Central memory CD8-positive, alpha-beta T cell (primary cell): ENCODE data around the gene INTS14.

Experiments
- ATAC-seq: fragments of 150-1000 bp; cut with Tn5 transposase; replicated peaks from 2 replicates; pipeline ENCODE4 v1.10.0; 2022; ENCODE audit warnings: mild to moderate bottlenecking, moderate FRiP score, moderate number of reproducible peaks; ENCODE audit not compliant: poor library complexity, severe bottlenecking; ENCODE audit errors: extremely low read depth
- DNase-seq, 2 donors: peaks; one replicate each; pipeline ENCODE4 v3.0.0; 2021; ENCODE audit warnings: low spot score in 2 of 2
- H3K27ac Mint-ChIP-seq: one replicate; pipeline ENCODE4 v1.8.0; 2022; ENCODE audit warnings: low read depth, mild to moderate bottlenecking, moderate library complexity, mixed read lengths
- H3K27me3 Mint-ChIP-seq: one replicate; pipeline ENCODE4 v1.8.0; 2022; ENCODE audit warnings: mixed read lengths
- H3K36me3 Mint-ChIP-seq: one replicate; pipeline ENCODE4 v1.8.0; 2022; ENCODE audit warnings: mild to moderate bottlenecking, moderate library complexity, mixed read lengths; ENCODE audit not compliant: insufficient read depth
- H3K4me1 Mint-ChIP-seq: one replicate; pipeline ENCODE4 v1.8.0; 2022; ENCODE audit warnings: mixed read lengths
- H3K4me3 Mint-ChIP-seq: one replicate; pipeline ENCODE4 v1.8.0; 2022; ENCODE audit warnings: mild to moderate bottlenecking, moderate library complexity, mixed read lengths
- H3K9me3 Mint-ChIP-seq: one replicate; pipeline ENCODE4 v1.8.0; 2022; ENCODE audit warnings: mixed read lengths

INTS14 gene

DNA sequence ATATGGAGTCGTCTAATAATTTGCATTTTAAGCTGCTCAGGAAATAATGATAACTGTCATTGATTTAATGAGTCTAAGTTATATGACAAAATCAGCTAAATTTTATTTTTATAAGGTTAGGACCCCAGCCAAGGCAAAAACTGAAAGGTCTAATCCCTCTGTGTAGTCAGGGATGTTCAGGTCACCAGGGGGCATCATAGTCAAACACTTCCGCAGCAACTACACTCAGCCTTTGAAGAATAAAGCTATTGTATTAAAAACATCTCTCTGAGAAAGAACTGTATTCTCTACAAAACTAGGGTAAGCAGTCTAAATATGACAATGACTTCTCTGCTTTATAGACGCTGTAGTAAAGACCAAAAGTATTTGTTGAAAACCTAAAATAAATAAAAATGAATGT is 15.0 kb downstream of the INTS14 start:
- H3K27me3 Mint-ChIP-seq, result no peaks in the 10 kb centered on the region
- H3K4me1 Mint-ChIP-seq, result no peaks in the 10 kb centered on the region
- H3K27ac Mint-ChIP-seq, result no peak overlapping the region
- DNase-seq (no peak), ATAC-seq (peak; percentile 40)
- H3K36me3 Mint-ChIP-seq, result peaks cover 56% of the 10 kb centered on the region
- no peaks in the 10 kb centered on the region for H3K9me3 Mint-ChIP-seq
- H3K4me3 Mint-ChIP-seq, result no peak overlapping the region

DNA sequence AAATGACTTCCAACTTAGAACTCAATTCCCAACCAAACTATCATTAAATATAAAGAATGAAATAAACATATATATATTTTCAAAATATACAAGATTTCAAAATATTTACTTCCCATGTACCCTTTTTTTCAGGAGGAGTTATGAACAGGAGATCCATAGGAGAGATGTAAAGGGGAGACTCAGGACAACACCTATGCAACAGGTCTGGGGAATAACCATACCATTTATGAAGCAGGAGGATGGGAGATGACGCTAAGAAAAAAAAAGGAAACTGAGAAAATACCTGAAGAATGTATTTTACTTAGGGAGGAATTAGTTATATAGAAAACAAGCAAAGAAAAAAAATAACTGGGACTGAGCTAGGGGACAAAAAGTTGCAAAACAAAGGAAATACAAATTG is 23.8 kb downstream of the INTS14 start:
- no peak for ATAC-seq
- Mint-ChIP-seq H3K27me3 (no peaks in the 10 kb centered on the region), H3K4me1 (peaks cover 42% of the 10 kb centered on the region), H3K36me3 (peaks cover 47% of the 10 kb centered on the region), H3K27ac (peak overlapping the region; percentile 17), H3K4me3 (no peak overlapping the region), H3K9me3 (no peaks in the 10 kb centered on the region)
- DNase-seq, result no peak

DNA sequence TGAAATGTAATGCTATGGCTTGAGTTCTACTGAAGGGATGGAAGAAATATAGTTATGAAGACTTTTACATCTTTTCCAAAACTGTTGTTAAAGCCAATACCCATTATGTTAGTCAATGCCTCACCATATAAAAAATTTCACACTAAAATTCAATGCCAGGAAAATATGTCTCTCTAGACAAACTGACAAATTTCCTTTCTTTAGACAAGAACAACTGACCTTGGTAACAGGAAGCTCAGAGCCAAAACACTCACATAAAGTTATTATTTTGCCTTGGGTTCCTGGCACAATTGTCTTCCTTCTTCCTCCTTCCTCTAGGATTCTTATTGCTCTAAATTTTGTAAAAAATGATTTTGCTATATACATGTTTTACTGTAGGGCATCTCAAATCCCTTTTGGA is 26.7 kb downstream of the INTS14 start:
- H3K9me3 Mint-ChIP-seq, result no peaks in the 10 kb centered on the region
- no peak for ATAC-seq
- peaks cover 39% of the 10 kb centered on the region for H3K4me1 Mint-ChIP-seq
- peak overlapping the region; percentile 81 for H3K27ac Mint-ChIP-seq
- peak overlapping the region; percentile 47 for H3K4me3 Mint-ChIP-seq
- peaks cover 43% of the 10 kb centered on the region for H3K36me3 Mint-ChIP-seq
- H3K27me3 Mint-ChIP-seq, result no peaks in the 10 kb centered on the region
- DNase-seq, result no peak

DNA sequence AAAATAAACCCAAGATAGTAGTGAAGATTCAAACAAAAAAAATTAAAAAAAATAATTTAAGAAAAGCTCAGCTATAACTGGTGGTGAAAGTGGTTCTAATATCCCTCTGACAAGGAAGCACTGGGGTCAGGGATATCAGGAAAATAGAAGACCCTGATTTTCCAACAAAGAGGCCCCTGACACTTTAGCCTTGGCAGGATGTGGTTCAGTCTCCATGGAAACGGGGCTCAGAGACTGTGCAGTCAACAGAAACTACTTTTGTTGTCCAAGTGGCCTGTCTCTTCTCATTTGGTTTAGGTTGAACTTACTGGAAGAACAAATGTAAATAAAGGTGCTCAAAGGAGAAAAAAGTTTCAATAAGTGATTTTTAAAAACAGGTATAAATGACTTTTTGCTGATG is 27.2 kb downstream of the INTS14 start:
- peak overlapping the region; percentile 81 for H3K27ac Mint-ChIP-seq
- H3K4me1 Mint-ChIP-seq, result peaks cover 39% of the 10 kb centered on the region
- H3K27me3 Mint-ChIP-seq, result no peaks in the 10 kb centered on the region
- H3K4me3 Mint-ChIP-seq, result peak overlapping the region; percentile 47
- peaks cover 44% of the 10 kb centered on the region for H3K36me3 Mint-ChIP-seq
- ATAC-seq (peak; percentile 97), DNase-seq (peak in 1 of 2 donors; percentile 42)
- H3K9me3 Mint-ChIP-seq, result no peaks in the 10 kb centered on the region

DNA sequence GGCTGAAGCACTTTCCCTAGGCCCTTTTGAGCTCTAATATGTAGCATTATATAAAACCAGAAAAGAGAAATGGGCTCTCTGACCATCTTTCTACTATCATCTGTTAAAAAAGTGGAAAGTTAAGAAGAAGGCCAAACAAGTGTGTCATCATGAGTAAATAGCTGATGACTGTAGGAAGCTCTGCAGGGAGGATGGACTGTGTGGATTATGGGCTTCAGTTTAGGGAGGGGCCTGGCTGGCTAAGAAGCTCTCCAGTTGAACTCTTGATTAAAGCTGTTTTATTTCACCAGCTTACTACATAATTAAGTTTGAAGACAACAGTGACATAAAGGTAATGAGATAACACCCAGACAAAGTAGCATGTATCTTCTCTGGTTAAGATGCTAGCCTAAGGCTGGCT is 30.6 kb downstream of the INTS14 start:
- no peak for ATAC-seq
- Mint-ChIP-seq H3K27me3 (no peaks in the 10 kb centered on the region), H3K36me3 (peaks cover 45% of the 10 kb centered on the region), H3K9me3 (no peaks in the 10 kb centered on the region), H3K27ac (peak overlapping the region; percentile 59), H3K4me1 (peaks cover 28% of the 10 kb centered on the region), H3K4me3 (no peak overlapping the region)
- no peak for DNase-seq

DNA sequence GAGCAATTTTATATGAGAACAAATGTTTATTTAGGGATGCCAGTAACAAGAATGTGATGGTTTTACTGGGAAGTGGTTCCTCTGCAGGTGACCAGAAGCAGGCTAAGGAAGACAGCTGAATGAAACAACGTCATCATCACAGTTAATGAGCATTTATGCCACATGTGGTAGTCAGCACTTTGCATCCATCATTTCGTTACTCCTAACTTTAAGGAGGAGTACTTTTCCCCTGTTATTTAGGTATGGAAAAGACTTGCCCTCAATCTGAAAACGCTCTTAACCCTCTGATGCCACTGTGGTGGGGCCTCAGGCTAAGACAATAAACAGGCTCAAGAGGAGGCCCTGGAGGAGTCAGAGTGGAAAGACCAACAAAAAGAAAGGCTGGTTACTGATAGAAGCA is 31.2 kb downstream of the INTS14 start:
- Mint-ChIP-seq H3K4me1 (peaks cover 28% of the 10 kb centered on the region), H3K27ac (peak overlapping the region; percentile 59), H3K36me3 (peaks cover 45% of the 10 kb centered on the region), H3K9me3 (no peaks in the 10 kb centered on the region), H3K27me3 (no peaks in the 10 kb centered on the region), H3K4me3 (no peak overlapping the region)
- DNase-seq, result no peak
- no peak for ATAC-seq

DNA sequence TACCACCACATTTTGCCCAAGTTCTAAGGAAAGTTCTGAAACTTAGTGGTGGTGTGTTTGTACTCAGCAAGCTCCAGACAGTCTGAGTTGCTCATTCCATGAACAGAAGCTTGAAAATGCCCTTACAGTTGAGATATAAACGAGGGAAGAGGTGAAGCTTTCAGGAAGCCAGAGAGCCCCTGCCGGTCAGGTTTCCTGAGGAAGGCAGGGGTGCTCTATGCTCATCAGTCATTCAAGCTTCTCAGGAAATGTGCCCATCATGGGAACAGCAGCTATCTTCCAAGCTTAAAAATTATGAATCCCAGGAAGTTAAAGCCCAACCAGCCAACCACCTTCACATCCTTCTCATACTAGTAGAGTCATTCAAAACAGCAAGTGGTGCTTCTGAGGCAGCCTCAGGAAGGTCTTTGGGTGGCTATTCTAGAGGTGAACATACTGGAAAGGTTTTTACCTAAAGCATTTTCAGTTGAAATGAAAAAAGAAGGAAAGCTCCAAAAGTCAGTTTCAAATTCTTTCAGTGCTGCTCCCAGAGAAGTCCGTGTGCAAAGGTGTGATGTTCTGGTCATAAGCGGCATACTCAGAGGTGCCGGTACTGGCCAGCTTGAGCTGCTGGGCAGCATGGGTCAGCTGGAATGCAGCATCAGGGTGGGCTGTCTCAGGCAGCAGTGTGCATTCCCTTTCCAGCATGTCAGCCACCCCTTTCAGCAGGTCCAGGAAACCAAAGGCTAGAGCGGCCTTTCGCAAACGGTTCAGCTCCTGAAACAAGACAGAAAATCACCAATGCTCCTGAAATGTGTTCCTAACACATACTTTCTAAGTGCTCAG is 31.8 kb downstream of the INTS14 start:
- Mint-ChIP-seq H3K27me3 (no peaks in the 10 kb centered on the region), H3K36me3 (peaks cover 45% of the 10 kb centered on the region), H3K4me3 (no peak overlapping the region), H3K27ac (no peak overlapping the region), H3K4me1 (peaks cover 22% of the 10 kb centered on the region), H3K9me3 (no peaks in the 10 kb centered on the region)
- no peak for DNase-seq
- ATAC-seq, result no peak

DNA sequence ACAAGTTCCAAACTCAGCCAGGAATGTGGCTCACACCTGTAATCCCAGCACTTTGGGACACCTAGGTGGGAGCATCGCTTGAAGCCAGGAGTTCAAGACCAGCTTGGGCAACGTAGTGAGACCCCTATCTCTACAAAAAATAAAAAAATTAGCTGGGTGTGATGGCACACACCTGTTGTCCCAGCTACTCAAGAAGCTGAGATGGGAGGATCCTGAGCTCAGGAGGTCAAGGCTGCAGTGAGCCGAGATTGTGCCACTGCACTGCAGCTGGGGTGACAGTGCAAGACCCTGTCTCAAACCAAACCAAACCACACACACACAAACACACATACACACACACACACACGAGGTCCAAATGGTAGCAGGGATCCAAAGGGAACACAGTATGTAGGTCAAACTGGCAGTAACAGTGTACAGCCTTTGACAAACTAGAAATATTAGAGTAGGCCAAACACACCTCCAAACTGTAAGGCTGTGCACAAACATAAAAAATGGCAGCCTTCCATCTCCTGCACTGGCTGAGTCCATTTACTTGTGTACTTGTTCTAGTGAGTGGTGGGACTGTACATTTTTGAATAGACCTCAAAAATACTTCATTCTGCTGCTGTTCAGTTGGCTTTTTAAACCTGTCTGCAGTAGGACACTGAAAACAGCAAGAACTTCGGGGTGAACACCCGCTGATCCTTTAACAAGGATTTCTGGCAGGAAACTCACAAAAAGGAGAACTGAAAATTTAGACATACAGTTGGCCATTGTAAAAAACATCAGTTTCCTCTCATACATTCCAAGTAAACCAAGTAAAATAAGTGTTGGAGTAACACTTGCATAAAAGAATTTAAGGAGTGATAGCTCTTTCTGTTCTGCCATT is 33.6 kb downstream of the INTS14 start:
- Mint-ChIP-seq H3K36me3 (peaks cover 35% of the 10 kb centered on the region), H3K4me3 (no peak overlapping the region), H3K27me3 (no peaks in the 10 kb centered on the region), H3K27ac (peak overlapping the region; percentile 13), H3K9me3 (no peaks in the 10 kb centered on the region), H3K4me1 (peaks cover 6% of the 10 kb centered on the region)
- DNase-seq, result no peak
- ATAC-seq, result no peak

DNA sequence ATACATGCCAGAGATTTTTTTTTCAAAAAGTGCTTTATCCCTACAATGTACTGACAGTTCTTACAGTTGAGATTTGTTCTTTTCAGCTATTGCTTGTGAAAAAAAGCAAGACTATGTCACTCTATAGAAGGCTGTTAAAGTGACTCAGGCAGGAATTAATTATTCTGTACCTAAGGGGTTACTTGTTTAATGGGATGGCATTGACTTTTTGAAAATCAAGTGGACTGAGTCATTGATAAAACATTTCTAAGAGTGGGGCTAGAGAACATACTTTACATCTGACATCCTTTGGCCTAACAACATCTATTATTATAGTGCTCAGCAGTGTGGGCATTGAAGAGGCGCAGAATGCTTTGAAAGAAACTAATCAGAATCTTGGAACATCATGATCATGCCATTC is 34.3 kb downstream of the INTS14 start:
- H3K36me3 Mint-ChIP-seq, result peaks cover 28% of the 10 kb centered on the region
- DNase-seq (no peak), ATAC-seq (no peak)
- H3K4me1 Mint-ChIP-seq, result no peaks in the 10 kb centered on the region
- H3K27me3 Mint-ChIP-seq, result no peaks in the 10 kb centered on the region
- H3K9me3 Mint-ChIP-seq, result no peaks in the 10 kb centered on the region
- H3K27ac Mint-ChIP-seq, result no peak overlapping the region
- no peak overlapping the region for H3K4me3 Mint-ChIP-seq

DNA sequence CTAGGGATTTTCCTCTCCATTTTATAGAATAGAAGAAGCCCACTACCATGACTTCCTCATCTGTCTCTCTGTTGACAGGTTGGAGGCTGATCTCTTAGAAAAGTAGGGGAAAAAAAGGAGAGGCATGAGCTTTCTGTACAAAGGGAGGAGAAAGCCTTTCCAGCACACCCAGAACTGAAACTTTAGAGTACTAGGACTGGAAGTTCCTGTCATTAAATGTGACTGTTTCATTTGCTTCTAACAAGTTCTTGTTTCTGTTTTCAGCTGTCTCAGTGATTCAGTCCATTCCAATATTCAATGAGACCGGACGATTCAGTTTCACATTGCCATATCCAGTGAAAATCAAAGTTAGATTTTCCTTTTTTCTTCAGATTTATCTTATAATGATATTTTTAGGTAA is 39.0 kb downstream of the INTS14 start:
- no peak overlapping the region for H3K27ac Mint-ChIP-seq
- H3K4me1 Mint-ChIP-seq, result no peaks in the 10 kb centered on the region
- no peaks in the 10 kb centered on the region for H3K9me3 Mint-ChIP-seq
- H3K4me3 Mint-ChIP-seq, result no peak overlapping the region
- H3K27me3 Mint-ChIP-seq, result no peaks in the 10 kb centered on the region
- DNase-seq, result no peak
- H3K36me3 Mint-ChIP-seq, result peaks cover 19% of the 10 kb centered on the region
- no peak for ATAC-seq

DNA sequence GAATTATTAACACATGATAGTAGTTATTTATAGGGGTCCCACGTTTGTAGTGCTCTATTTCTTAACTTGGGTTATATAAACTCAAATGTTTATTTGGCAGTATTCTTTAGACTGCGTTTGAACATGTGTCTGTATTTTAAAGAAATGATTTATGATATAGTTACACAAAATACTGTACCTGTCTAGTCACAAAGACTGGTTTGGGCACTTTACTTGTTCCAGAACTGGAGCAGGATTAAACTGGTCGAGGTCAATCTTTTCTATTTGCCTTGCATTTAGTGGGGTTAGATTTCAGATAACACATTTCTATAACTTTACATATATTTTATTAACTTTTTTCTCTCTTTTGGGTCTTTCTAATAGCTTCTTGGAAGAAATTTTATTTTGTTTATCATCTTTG is 41.2 kb downstream of the INTS14 start:
- Mint-ChIP-seq H3K27me3 (no peaks in the 10 kb centered on the region), H3K4me1 (no peaks in the 10 kb centered on the region), H3K9me3 (no peaks in the 10 kb centered on the region), H3K36me3 (peaks cover 19% of the 10 kb centered on the region), H3K27ac (no peak overlapping the region), H3K4me3 (no peak overlapping the region)
- DNase-seq (no peak), ATAC-seq (no peak)

DNA sequence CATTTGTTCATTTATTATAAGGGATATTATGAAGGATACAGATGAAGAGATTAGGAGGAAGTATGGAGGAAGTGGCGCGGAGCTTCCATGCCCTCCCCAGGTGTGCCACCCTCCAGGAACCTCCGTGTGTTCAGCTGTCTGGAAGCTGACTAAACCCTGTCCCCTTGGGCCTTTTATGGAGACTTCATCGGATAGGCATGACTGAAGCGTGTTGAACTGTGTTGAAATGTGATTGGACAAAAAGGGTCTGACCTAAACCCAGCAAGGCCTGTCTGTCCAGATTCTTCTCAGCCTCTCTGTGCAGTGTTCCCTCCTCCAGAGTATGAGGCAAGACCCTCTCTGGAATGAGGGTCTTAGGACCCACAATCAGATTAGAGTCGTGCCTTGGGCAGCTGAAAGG is 49.0 kb downstream of the INTS14 start:
- Mint-ChIP-seq H3K36me3 (peaks cover 26% of the 10 kb centered on the region), H3K4me3 (no peak overlapping the region), H3K4me1 (no peaks in the 10 kb centered on the region), H3K27me3 (no peaks in the 10 kb centered on the region), H3K27ac (no peak overlapping the region), H3K9me3 (no peaks in the 10 kb centered on the region)
- no peak for DNase-seq
- no peak for ATAC-seq

DNA sequence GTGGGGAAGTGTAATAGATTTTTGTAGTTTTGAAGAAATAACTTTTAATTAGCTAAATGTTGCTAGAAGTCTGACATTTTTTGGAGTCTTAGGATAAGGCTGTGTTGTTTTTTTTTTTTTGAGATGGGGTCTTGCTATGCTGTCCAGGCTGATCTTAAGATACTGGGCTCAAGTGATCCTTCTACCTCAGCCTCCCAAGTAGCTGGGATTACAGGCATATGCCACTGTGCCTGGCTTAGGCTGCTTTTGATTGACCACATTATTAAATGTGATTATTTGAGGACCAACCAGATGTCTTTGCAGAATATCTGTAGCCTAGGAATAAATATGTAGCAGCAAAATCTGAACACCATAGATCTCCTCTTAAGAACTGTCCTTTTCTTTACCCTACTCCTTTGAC is 51.0 kb downstream of the INTS14 start:
- Mint-ChIP-seq H3K4me1 (no peaks in the 10 kb centered on the region), H3K9me3 (no peaks in the 10 kb centered on the region), H3K36me3 (peaks cover 34% of the 10 kb centered on the region), H3K4me3 (no peak overlapping the region), H3K27me3 (no peaks in the 10 kb centered on the region), H3K27ac (no peak overlapping the region)
- ATAC-seq, result no peak
- DNase-seq, result no peak
